IPS-11a (cell line): Measurements from ENCODE around the gene SUN2.
A peak's percentile ranks its signal among the peaks of the same experiment; 100 is the strongest.
"Not testable (repeated sequence)": the region's sequence is repeated elsewhere in the genome, so short reads cannot be mapped to it uniquely, and the experiment has no call there.

Experiments
- H3K4me3 ChIP-seq: one replicate; pipeline ENCODE4 v1.5.1; 2013; ENCODE audit warnings: low read depth, low read length, control low read depth

Gene SUN2

GRCh38 chr22:38755911-38756532 is at the start of gene SUN2:
SUN2 (minus strand) TSS chr22:38755998; CDS start chr22:38752628, 3,370 bp downstream.
- H3K4me3 ChIP-seq, result peak within 1 kb of the TSS; percentile 51

- not testable (repeated sequence) for H3K4me3 ChIP-seq
These were observed 49.3 kb upstream of the SUN2 start for GRCh38 chr22:38805041-38805593.

GRCh38 chr22:38802671-38803121 is 46.9 kb upstream of the SUN2 start:
- peak overlapping the region; percentile 8 for H3K4me3 ChIP-seq

GRCh38 chr22:38799265-38800002 is 43.6 kb upstream of the SUN2 start:
- H3K4me3 ChIP-seq, result no peak overlapping the region

GRCh38 chr22:38798496-38798895 is 42.7 kb upstream of the SUN2 start:
- no peak overlapping the region for H3K4me3 ChIP-seq

GRCh38 chr22:38796262-38796957 is 40.6 kb upstream of the SUN2 start:
- no peak overlapping the region for H3K4me3 ChIP-seq

- no peak overlapping the region for H3K4me3 ChIP-seq
These were observed 39.8 kb upstream of the SUN2 start for GRCh38 chr22:38795569-38795968.

GRCh38 chr22:38793721-38794466 is 38.1 kb upstream of the SUN2 start, which contains the start of gene DNAL4:
DNAL4 (minus strand) TSS chr22:38794143; CDS start chr22:38782731, 11,412 bp downstream.
- peak within 1 kb of the TSS; percentile 81 for H3K4me3 ChIP-seq

- H3K4me3 ChIP-seq, result peak overlapping the region; percentile 81
These were observed 37.5 kb upstream of the SUN2 start for GRCh38 chr22:38793317-38793716.

- no peak overlapping the region for H3K4me3 ChIP-seq
These were observed 37.0 kb upstream of the SUN2 start for GRCh38 chr22:38792833-38793232.

- no peak overlapping the region for H3K4me3 ChIP-seq
These were observed 33.8 kb upstream of the SUN2 start for GRCh38 chr22:38789606-38790005.

- H3K4me3 ChIP-seq, result no peak overlapping the region
These were observed 33.0 kb upstream of the SUN2 start for GRCh38 chr22:38788846-38789245.

GRCh38 chr22:38788021-38788816 is 32.4 kb upstream of the SUN2 start:
- H3K4me3 ChIP-seq, result no peak overlapping the region

- no peak overlapping the region for H3K4me3 ChIP-seq
These were observed 30.8 kb upstream of the SUN2 start for GRCh38 chr22:38786631-38787030.

GRCh38 chr22:38784856-38785255 is 29.1 kb upstream of the SUN2 start:
- H3K4me3 ChIP-seq, result no peak overlapping the region

- H3K4me3 ChIP-seq, result no peak overlapping the region
These were observed 28.2 kb upstream of the SUN2 start for GRCh38 chr22:38784035-38784434.

- no peak overlapping the region for H3K4me3 ChIP-seq
These were observed 27.4 kb upstream of the SUN2 start for GRCh38 chr22:38783095-38783615.

- H3K4me3 ChIP-seq, result no peak overlapping the region
These were observed 26.8 kb upstream of the SUN2 start for GRCh38 chr22:38782402-38783094.

- no peak overlapping the region for H3K4me3 ChIP-seq
These were observed 25.2 kb upstream of the SUN2 start for GRCh38 chr22:38781033-38781432.
